GM18858 (cell line): Measurements from ENCODE around the gene ANKS1A.

Experiments
- ATAC-seq: cut with Tn5 transposase; IDR thresholded peaks from one replicate; pipeline ENCODE4 v1.9.1; 2021; ENCODE audit not compliant: unreplicated experiment

Gene ANKS1A

DNA sequence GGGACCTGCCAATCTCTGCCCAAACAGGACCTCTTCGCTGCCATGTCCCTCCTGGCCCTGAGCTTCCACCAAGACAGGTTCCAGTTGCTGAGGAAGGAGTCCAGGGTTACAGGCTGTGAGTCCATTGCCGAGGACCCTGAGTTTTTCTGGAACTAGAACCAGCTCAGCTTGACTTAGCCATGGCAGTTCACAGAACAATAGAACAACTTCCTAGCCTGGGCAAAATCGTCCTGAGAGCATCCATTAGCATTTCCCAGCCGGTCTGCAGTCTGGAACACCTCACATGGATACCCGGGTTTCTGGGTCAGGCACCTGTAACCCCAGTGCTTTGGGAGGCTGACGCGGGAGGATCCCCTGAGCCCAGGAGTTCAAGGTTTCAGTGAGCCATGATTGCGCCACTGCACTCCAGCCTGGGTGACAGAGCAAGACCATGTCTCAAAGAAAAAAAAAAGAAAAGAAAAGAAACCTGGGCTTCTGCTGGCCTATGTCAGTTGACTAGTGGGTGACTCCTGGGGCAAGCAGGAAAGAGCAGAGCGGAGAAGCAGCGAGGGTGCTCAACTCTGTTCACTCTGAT, 161.8 kb downstream of the ANKS1A start:
- ATAC-seq = no peak

DNA sequence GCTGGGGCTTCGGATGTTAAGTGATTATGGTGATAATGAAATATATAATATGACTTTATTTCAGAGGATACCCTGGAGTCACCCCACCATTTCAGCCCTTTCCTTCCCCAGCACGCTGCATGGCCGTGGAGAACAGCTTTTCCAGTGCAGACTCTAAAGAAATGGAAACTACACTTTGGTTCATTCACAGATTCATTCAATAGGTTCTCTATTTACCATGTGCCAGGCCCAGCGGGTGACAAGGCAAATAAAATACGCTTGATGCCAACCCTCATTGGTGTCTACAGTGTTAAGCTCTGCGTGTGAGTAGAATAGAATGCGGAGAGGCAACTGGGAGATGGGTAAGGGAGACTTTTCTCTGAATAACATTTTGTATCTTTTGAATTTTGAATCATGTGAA, 162.3 kb downstream of the ANKS1A start:
- ATAC-seq = no peak

DNA sequence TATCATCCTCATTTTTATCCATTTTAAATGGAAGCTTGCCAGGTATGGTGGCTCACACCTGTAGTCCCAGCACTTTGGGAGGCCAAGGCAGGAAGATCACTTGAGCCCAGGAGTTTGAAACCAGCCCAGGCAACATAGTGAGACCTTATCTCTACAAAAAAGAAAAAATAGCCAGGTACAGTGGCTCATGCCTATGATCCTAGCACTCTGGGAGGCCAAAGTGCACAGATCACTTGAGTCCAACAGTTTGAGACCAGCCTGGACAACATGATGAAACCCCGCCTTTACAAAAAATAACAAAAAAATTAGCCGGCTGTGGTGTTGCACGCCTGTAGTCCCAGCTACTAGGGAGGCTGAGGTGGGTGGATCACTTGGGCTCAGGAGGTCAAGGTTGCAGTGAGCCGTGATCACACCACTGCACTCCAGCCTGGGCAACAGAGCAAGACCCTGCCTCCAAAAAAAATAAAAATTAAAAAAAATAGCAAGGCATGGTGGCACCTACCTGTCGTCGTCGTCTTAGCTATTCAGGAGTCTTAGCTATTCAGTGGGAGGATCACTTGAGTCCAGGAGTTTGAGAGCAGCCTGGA, 163.0 kb downstream of the ANKS1A start:
- ATAC-seq = no peak

DNA sequence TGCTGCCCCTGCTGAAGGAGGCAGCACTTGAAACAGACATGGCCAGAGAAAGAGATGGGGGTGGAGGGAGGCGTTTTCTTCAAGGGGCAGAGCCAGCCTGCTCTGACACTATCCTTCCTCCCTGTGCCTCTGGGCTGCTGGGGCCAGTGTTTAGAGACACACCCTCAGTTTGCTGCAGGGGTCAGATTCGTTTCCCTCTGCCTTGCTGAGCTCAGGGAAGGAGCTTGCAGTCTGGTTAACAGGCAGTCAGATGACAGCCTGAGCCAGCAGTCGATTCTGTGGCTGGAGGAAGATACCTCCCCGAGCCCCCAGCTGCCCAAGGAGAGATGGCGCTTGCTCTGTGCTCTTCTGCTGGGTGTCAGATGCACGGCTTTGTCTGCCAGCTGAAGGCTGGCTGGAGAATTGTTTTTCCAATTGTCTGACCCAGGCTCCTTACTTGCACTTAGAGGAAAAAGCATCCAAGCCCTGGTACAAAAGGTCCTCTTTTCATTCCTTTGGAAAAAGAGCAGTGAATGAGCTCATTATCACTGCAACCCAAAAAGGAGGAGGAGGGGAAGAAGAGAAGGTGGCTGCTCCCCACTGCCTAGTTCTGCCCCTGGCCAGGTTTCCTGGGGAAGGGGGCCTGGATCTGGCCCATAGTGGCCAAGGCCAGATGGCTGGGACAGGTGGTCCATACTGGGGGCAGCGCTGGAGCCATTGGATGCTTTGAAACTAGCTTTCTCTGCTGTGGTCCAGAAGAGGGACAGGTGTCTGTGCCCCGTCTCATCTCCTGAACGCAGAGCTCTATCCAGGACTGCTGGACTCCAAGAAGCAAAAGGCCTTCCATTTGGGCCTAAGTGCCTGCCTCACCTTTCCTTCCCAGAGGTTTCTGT, 163.9 kb downstream of the ANKS1A start:
- no peak for ATAC-seq

DNA sequence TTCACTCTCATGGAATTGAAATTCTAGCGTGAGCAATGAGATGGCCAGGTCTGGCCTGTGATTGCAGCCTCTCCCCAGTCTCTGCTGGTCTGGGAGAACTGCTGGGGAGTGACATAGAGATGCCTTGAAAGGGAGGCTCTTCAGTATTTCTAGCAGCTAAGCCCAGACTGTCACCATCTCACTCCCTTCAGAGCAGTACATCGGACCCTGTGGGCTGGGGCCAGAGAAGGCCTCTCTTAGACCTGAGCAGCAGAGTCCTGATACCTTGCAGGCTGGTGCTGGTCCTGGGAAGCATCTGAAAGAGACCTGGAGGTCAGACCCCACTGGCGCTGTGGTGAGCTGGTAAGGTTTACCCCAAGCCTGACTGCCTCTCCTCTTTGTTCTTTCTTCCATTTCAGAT, 164.6 kb downstream of the ANKS1A start:
- no peak for ATAC-seq

DNA sequence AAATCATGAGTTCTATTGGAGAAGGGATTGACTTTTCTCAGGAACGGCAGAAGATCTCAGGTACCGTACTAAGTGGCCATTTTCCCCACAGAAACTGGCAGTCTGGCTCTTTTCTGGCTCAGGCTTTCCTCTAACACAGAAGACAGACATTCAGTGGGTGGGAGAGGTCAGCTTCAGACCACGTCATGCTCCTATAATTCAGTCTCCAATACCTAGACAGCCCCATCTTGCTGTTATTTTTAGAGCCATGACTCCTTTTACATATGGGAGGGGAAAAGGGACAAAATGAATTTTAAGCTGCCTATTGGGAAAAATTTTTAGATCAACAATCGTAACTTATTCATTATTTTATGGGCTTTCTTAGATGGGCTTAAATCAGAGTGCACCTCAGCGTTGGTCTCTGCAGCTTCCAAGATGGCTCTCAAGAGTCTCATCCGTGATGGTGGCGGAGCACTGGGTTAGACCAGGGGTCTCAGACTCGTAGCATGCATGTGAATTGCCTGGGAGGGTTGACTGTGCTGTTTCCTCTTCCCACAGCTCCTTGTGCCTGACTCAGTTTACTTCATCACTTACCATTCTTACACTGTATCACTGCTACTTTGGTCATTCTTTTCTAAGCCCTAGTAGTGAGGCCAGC, 165.2 kb downstream of the ANKS1A start:
- no peak for ATAC-seq

DNA sequence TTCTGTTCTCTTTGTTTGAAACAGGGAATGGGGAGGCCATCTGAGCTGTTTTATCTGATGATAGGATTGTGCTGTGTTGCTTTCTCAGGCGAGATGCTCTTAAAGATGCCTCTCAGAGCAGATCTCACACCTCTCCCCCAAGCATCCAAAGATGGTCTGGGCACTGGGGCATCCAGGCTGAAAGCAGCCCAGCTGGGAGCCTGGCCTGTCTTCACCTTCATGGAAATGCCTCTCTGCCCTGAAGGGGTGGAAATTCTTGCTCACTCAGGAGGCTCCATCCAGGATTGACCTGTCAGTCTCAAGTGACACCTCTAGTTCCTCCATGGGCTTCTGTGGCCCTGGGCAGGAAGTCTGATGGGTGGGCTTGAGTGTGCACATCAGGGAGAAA, 165.7 kb downstream of the ANKS1A start:
- ATAC-seq = no peak

DNA sequence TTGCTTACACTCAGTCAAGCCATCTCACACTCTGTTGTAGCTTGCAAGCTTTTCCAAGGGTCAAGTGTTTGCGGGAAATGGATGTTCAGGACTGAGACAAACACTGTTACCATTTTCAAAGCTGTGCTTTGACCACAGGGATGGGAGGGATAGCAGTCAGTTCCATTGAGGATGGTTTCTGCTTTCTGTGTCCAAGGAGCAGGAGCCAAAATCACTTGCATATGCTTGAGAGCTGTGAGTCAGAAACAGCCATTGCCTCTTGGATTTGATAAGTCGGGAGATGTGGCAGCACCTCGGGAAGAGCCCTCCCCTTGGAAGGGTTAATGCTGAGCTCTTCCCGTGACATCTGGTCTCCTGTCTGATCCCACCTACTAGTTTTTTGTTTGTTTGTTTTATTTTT, 166.8 kb downstream of the ANKS1A start:
- no peak for ATAC-seq

DNA sequence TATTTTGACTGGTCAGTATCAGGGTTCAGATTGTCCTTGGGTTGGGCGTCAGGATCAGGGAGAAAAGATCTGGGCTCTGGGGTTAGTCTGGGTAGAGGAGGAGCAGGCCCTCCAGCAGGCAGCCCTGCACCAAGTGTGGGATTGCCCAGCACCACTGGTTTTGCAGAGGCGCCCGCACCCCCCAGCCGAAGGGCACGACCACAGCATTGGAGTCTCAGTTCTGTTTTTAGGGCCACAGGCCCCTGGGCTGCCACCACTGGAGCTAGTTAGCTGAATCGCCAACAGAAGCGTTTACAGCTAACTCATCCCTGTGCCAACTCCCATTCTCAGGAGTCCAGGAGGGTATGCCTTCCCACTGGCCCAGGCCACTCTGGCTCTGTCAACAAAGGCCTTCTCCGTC, 167.9 kb downstream of the ANKS1A start:
- ATAC-seq = no peak

DNA sequence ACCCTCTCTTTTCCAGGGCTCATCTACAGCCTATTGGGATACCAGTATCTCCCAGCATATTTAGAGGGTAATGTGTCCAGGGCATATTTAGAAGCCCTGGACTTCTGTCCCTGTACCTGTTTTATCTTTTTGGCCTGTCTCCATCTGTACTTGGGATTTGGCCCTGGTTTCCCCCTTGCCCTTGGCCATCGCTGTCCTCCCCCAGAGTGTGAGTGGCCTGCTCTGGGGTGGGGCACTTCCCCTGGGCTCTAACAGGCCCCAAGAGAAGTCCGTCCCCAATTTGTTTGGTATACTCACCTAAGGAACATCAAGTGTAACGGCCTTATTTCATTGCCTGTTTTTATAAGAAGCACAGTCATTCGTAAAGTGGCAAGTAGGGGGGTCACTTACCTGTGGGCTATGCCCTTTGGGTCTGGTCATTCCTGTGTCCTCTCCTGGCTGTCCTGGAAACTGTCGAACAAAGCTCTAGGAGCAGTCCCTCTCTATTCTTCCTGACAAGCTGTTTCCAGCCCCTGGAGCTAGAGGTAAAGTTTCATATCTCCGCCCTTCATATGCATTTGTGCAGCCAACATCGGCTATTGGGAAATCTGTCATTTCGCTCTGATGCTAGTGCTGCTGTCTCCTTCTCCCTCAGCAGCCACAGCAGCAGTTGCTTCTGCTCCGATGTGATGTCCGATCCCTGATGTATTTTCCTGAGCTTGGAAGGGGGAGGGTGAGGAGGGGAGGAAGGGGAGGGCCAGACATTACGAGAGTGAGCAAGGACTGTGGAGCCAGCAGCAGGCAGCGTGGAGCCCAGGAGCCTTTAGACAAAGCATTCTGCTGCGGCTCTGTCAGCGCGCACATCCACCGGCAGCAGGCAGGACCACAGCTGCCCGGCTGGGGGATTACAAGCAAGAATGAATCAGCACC, 168.6 kb downstream of the ANKS1A start:
- no peak for ATAC-seq

DNA sequence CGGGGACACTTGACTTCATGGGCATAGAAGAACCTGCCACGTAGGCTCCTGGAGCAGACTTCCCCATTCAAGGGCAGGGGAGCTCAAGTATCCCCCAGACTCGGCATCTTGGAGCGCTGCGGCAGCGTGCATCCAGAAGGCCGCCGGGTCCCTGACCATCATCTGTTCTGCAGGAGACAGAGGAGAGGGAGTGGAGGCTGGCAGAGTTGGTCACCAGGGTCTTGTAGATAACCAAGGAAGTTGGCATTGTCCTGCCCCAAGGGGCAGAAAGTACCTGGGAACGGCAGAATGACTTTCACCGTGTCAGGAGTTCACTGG, 169.3 kb downstream of the ANKS1A start:
- no peak for ATAC-seq

DNA sequence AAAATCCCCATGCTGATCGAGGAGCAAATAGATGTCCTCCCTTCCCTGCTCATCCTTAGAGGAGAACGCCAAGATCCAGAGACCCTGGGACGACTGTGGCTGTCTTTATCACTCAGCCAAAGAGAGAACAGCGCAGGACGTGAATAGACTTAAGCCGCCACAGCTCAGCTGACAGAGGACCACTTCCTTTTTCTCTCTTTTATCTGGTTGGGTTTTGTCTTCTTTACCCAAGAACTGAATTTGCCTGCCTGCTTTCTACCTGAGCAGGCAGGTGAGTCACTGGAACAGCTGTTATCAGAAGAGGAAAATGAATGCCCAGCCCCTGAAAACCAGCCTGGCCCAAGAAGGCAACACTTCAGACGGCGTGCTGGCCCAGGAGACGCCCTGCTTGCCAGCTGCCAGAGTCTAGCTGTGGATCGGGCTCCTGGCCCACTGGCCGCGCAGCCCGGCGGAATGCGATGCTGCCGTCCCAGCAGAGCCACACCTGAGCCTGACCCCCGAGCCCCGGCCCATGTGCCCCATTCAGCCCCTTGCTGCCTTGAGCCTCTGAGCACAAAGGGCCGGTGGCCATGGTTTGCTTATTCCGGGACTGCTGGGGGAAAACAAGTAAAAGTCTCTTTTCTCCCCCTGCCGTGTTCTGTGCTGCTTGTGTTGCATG, 169.9 kb downstream of the ANKS1A start:
- ATAC-seq = no peak

DNA sequence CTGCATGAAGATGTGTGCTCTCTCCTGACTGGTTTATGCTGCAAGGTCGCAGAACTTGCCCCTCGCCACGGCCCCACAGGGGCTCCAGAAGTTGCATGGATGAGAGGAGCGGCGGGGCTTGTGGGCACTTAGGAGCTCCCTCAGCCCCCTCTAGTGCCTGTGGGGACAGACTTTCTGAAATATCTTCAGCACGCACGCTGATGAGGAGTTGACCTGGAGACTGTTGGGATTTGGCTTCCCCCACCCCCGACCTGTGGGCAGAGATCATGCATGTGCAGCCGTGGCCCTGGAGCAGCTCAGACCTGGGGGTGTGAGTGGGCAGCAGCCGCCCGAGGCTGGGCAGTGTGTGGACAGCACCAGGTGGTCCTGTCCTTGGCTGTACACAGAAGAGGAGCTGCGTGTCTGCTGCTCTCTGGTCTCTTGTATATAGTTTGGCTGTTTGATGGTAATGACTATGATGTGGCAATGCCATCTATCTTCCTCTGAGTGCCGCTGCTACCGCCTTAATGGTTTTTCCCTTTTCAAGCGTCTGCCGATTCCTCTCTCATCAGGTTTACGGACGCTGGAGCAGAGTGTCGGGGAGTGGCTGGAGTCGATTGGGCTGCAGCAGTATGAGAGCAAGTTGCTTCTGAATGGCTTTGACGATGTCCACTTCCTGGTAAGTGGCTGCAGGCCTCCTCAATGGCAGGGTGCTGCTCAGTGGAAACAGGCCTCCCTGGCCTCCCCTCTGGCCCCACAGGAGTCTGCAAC, 170.7 kb downstream of the ANKS1A start:
- no peak for ATAC-seq

DNA sequence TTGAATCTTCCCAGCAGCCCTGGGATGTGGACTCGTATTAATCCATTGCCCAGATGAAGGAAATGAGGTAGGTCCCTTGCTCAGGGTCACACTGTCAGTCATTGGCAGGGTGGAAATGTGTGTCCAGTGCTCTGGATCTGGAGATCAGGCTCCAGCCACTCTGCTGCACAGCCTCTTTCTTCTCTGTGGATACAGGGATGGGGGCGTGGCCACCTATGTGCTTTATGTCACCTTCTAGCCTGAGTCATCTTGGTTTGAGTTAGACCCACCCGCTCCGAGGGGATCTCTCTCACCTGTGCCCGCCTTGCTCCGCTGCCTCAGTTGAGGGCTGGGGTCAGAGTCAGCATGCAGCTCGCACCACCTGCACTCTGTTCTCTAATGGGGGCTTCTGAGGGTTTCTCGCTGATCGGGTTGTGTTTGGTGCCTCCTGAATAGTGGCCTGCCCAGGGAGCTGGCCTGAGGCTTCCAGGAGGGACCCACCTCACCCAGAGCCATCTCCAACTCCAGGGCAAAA, 172.1 kb downstream of the ANKS1A start:
- ATAC-seq = no peak

DNA sequence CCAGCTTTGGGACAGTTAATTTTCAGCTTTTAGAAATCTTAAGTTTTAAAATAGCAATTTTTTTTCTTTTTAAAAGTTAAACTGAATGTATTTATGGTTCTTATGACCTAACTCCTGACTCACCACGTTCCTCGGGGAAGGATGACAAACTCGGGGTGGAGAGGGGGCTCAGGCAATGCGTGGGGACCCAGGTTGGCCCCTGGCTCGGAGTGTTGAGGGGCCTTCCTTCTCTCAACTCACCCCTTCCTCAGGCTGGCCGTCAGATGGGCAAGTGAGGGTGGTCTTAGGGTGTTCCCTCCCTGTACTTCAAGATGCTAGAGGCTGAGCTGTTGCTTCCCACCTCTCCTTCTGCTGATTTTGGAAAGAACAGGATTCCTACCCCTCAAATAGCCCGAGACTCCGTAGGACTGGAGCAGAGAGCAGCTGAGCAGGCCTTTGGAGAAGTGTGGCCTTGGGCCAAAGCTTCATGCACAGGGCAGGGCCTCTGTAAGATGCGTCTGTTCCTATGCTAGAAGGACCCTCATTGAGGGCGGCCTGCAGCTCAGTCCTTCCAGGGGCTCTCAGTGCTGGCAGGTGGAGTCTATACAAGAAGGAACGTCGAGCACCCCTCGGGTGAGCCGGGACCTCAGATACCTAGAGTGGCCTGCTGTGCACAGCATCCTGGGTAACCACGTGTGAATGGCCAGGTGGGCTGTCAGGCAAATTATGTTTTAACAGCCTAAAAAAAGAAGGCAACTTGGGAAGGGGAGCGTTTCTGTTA, 172.8 kb downstream of the ANKS1A start:
- ATAC-seq = no peak

DNA sequence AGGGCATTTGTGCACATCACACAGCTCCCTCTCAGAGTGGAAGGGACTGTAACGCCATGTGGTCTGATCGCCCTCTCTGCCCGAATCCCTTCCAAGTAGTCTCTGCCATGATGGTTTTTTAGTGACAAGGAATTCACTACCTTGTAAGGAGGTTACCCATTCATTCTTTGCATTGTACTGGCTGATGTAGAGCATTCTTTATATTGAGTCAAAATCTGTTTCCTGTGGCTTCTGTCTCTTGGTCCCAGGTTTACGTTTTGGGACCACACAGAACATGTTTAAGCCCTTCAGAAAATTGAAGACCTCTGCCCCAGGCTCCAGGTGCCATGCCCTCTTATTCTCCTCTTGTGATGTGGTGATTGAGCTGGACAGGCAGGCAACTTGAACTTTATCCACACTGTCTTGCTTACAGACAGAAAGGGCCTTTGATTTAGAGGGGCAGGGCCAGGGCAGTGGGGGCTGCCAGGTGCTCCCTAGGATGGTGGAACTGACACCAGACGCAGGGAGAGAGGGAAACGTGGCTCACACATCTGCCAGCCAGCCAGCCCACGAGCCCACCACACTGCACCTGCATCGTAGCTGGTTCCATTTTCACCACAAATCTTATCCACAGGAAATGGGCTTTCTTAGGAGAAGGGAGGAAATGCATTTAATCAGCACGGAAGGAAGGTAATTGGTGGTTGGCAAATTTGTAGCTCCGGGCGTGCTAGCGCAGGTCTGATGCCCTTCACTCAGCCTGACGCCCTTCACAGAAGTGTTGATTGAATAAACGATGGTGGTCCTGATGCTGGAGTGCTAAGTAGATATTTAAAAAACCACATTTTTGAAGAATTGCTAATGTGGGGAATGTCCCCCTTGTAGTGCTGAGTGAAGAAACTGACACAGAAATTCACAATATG, 173.9 kb downstream of the ANKS1A start:
- ATAC-seq = no peak

DNA sequence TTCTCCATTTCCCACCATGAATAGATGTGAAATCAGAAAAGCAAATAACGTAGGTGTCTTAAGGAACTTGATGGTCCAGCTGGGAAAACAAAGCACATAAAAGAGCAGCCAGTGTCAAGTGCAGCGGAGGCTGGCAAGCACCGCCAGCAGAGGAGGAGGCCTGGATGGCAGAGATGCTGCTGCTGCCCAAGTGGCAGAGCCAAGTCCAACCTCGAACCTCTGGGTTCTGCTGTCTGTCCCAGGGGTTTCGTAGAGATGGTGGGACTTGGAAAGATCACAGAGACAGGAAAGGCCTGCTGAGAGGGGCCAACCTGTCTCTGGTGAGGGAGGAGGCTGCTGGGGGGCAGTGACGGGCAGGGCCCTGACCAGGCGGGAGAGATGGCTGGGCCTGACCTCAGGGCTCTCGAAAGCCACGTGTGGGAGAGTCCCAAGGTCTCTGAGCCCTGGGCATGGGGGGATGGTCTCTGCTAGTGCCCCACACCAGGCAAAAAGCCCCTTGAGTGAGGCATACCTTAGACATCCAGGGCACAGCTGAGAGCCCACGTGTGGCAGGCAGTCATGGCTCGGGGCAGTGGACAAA, 174.7 kb downstream of the ANKS1A start:
- no peak for ATAC-seq

DNA sequence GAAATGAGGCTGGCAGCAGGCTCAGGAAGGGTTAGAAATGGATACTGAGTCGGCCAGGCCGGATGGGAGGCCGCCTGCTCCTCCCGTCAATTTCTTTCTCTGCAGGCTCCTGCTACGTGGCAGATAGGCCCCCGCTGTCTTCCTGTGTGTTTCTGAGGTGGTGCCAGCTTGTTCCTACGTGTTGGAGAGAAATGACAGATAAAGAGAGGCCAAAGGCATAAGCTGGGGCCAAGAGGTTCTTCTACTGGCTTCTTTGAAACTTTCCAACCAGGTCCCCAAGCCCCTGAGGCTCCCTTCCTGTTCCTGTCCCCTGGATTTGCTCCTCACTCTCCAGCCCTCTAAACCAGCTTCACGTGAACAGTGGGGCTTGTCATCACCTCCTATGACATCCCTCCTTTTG, 175.2 kb downstream of the ANKS1A start:
- no peak for ATAC-seq
